GM23248 (cell line): ENCODE measurements around the gene FOXA1. TPM values are rescaled to one million over a fixed set of nuclear protein-coding genes. Genes with fewer than 3 reads are reported as not detected.
A peak's percentile ranks its signal among the peaks of the same experiment; 100 is the strongest.

Experiments used
- DNase-seq: peaks from one replicate; pipeline ENCODE4 v3.0.0-alpha.2; 2015
- H2AFZ ChIP-seq: fragments of 200-600 bp; sonication (generic); 2 replicates; pipeline ENCODE4 v1.6.1; 2016; ENCODE audit warnings: antibody characterized with exemption
- H3F3A ChIP-seq: fragments of 200-600 bp; sonication (generic); 2 replicates; pipeline ENCODE4 v1.6.1; 2016; ENCODE audit warnings: mild to moderate bottlenecking, antibody characterized with exemption, mixed run types; ENCODE audit not compliant: insufficient read depth
- H3K27ac ChIP-seq: fragments of 200-600 bp; sonication (generic); 2 replicates; pipeline ENCODE4 v1.5.1; 2016; ENCODE audit warnings: mild to moderate bottlenecking
- H3K27me3 ChIP-seq: fragments of 200-600 bp; sonication (generic); replicated peaks from 2 replicates; pipeline ENCODE4 v1.6.1; 2016; ENCODE audit warnings: mild to moderate bottlenecking; ENCODE audit not compliant: insufficient read depth
- H3K36me3 ChIP-seq: fragments of 200-600 bp; sonication (generic); 2 replicates; pipeline ENCODE4 v1.6.1; 2016; ENCODE audit warnings: low read depth, mild to moderate bottlenecking
- H3K4me1 ChIP-seq: fragments of 200-600 bp; sonication (generic); 2 replicates; pipeline ENCODE4 v1.6.1; 2016; ENCODE audit warnings: mild to moderate bottlenecking; ENCODE audit not compliant: insufficient read depth
- H3K4me2 ChIP-seq: fragments of 200-600 bp; sonication (generic); one replicate; pipeline ENCODE4 v1.6.1; 2016; ENCODE audit warnings: mild to moderate bottlenecking; ENCODE audit not compliant: unreplicated experiment
- H3K4me3 ChIP-seq: fragments of 200-600 bp; sonication (generic); 2 replicates; pipeline ENCODE4 v1.5.1; 2016; ENCODE audit warnings: mild to moderate bottlenecking
- H3K79me2 ChIP-seq: fragments of 200-600 bp; sonication (generic); 2 replicates; pipeline ENCODE4 v1.6.1; 2016; ENCODE audit warnings: mild to moderate bottlenecking; ENCODE audit not compliant: insufficient read depth
- H3K9ac ChIP-seq: fragments of 200-600 bp; sonication (generic); 2 replicates; pipeline ENCODE4 v1.6.1; 2016; ENCODE audit warnings: mild to moderate bottlenecking
- H3K9me2 ChIP-seq: fragments of 200-600 bp; sonication (generic); 2 replicates; pipeline ENCODE4 v1.6.1; 2016; ENCODE audit warnings: mixed run types, mild to moderate bottlenecking, moderate library complexity; ENCODE audit not compliant: insufficient read depth
- H3K9me3 ChIP-seq: fragments of 200-600 bp; sonication (generic); one replicate; pipeline ENCODE4 v1.6.1; 2017; ENCODE audit warnings: low read depth
- H4K20me1 ChIP-seq: fragments of 200-600 bp; sonication (generic); 2 replicates; pipeline ENCODE4 v1.6.0; 2016; ENCODE audit not compliant: insufficient read depth
- EZH2 ChIP-seq: fragments of 200-600 bp; sonication (generic); IDR thresholded peaks from 2 replicates; pipeline ENCODE4 v1.6.1; 2018; ENCODE audit warnings: antibody characterized with exemption, mild to moderate bottlenecking; ENCODE audit not compliant: insufficient read depth, poor library complexity, severe bottlenecking
- EZH2phosphoT487 ChIP-seq: fragments of 200-600 bp; sonication (generic); IDR thresholded peaks from 2 replicates; pipeline ENCODE4 v1.6.1; 2018; ENCODE audit warnings: antibody characterized with exemption, moderate library complexity, mild to moderate bottlenecking, low read depth; ENCODE audit not compliant: insufficient read depth
- WGBS, 2 experiments: methylation state at CpG; one replicate each; pipeline ENCODE4 v1.1.6; 2015 to 2017; ENCODE audit warnings: low lambda C conversion rate in 2 of 2, low coverage in 1 of 2; ENCODE audit errors: missing lambda C conversion rate in 2 of 2; 5-methylcytosine and 5-hydroxymethylcytosine counted together
- in situ Hi-C: fragments of 300-500 bp; cut with MboI; formaldehyde crosslinking; loops from 2 replicates; pipeline ENCODE4 v1.15.0; 2020
- polyA plus RNA-seq: library from polyadenylated mRNA; unstranded; fragments of >200 nt; fragmentation: Nextera tagmentation; extraction: Ambion mirVana; gene quantifications from 2 replicates; pipeline ENCODE4 v1.2.1, GENCODE V29; 2016
- total RNA-seq: library from RNA; depleted of rRNA; stranded (reverse); fragments of >200 nt; shearing (Covaris generic); gene quantifications from 2 replicates; pipeline ENCODE4 v1.2.3, GENCODE V29; 2014

The FOXA1 gene
- total and polyA plus RNA-seq, 2 experiments from 2014 or later, result 0.10 TPM; not detected in 1

GRCh38 chr14:37598747-37599506 lies 3.9 kb upstream of the FOXA1 start:
- Histone ChIP-seq H3K27me3 (peaks cover 84% of the 10 kb centered on the region), H3K4me2 (peak overlapping the region; percentile 21)

GRCh38 chr14:37597914-37598746 lies 3.1 kb upstream of the FOXA1 start:
- no peaks in the 10 kb centered on the region for H3F3A ChIP-seq
- H3K9me3 ChIP-seq, result no peaks in the 10 kb centered on the region
- TF ChIP-seq EZH2phosphoT487 (no peak), EZH2 (no peak)
- H3K79me2 ChIP-seq, result no peaks in the 10 kb centered on the region
- in situ Hi-C loops, result no loop called here
- WGBS, 2 experiments, result 16% methylated on average over 43 to 44 of the region's 50 CpGs
- peaks cover 5% of the 10 kb centered on the region; the same call in 1 of the 2 replicates for H3K4me1 ChIP-seq
- no peak for DNase-seq
- no peak overlapping the region for H3K9ac ChIP-seq
- no peak overlapping the region for H3K27ac ChIP-seq
- no peaks in the 10 kb centered on the region for H3K36me3 ChIP-seq
- H3K4me2 ChIP-seq, result no peak overlapping the region
- peak overlapping the region; percentile 7; the same call in 1 of the 2 replicates for H3K4me3 ChIP-seq
- H3K9me2 ChIP-seq, result no peaks in the 10 kb centered on the region
- H2AFZ ChIP-seq, result peak overlapping the region; percentile 62; the same call in 1 of the 2 replicates
- no peaks in the 10 kb centered on the region for H4K20me1 ChIP-seq
- peaks cover 82% of the 10 kb centered on the region for H3K27me3 ChIP-seq

More at GRCh38 chr14:37598747-37599506, 3.9 kb upstream of the FOXA1 start:
- peak overlapping the region; percentile 15; the same call in 1 of the 2 replicates for H3K4me3 ChIP-seq
- H3K36me3 ChIP-seq, result no peaks in the 10 kb centered on the region
- H3K9ac ChIP-seq, result no peak overlapping the region
- H4K20me1 ChIP-seq, result no peaks in the 10 kb centered on the region
- peaks cover 5% of the 10 kb centered on the region; the same call in 1 of the 2 replicates for H3K4me1 ChIP-seq
- no peaks in the 10 kb centered on the region for H3K9me2 ChIP-seq
- no peaks in the 10 kb centered on the region for H3K9me3 ChIP-seq
- no peaks in the 10 kb centered on the region for H3K79me2 ChIP-seq
- TF ChIP-seq EZH2, result peak; percentile 92
- TF ChIP-seq EZH2phosphoT487, result no peak
- no peak for DNase-seq
- in situ Hi-C loops, result no loop called here
- 28 to 29% methylated on average over 33 to 36 of the region's 36 CpGs for WGBS, 2 experiments
- no peaks in the 10 kb centered on the region for H3F3A ChIP-seq
- no peak overlapping the region for H3K27ac ChIP-seq
- no peak overlapping the region for H2AFZ ChIP-seq

- Histone ChIP-seq H3F3A (no peaks in the 10 kb centered on the region), H4K20me1 (no peaks in the 10 kb centered on the region), H3K79me2 (no peaks in the 10 kb centered on the region), H3K27me3 (peaks cover 82% of the 10 kb centered on the region), H3K4me2 (no peak overlapping the region), H3K9me3 (no peaks in the 10 kb centered on the region), H3K9ac (no peak overlapping the region), H3K36me3 (no peaks in the 10 kb centered on the region), H3K9me2 (no peaks in the 10 kb centered on the region), H3K4me3 (no peak overlapping the region), H2AFZ (no peak overlapping the region), H3K4me1 (peaks cover 5% of the 10 kb centered on the region; the same call in 1 of the 2 replicates), H3K27ac (no peak overlapping the region)
- WGBS, 2 experiments, result 26 to 29% methylated on average over 20 of the region's 20 CpGs
- peak; percentile 28 for DNase-seq
- no peak for TF ChIP-seq EZH2phosphoT487
- no peak for TF ChIP-seq EZH2
- in situ Hi-C loops, result no loop called here
Observed at GRCh38 chr14:37597538-37597913, 2.5 kb upstream of the FOXA1 start.

GRCh38 chr14:37596790-37597472 lies 1.9 kb upstream of the FOXA1 start:
- H3K36me3 ChIP-seq, result no peaks in the 10 kb centered on the region
- WGBS, 2 experiments, result 29% methylated on average over 7 of the region's 7 CpGs
- H3K4me1 ChIP-seq, result peaks cover 5% of the 10 kb centered on the region; the same call in 1 of the 2 replicates
- in situ Hi-C loops, result no loop called here
- peaks cover 78% of the 10 kb centered on the region for H3K27me3 ChIP-seq
- no peaks in the 10 kb centered on the region for H3K9me2 ChIP-seq
- no peak overlapping the region for H3K9ac ChIP-seq
- H2AFZ ChIP-seq, result no peak overlapping the region
- H3F3A ChIP-seq, result no peaks in the 10 kb centered on the region
- H4K20me1 ChIP-seq, result no peaks in the 10 kb centered on the region
- H3K9me3 ChIP-seq, result no peaks in the 10 kb centered on the region
- H3K27ac ChIP-seq, result no peak overlapping the region
- H3K4me3 ChIP-seq, result no peak overlapping the region
- DNase-seq, result no peak
- TF ChIP-seq EZH2 (peak; percentile 75), EZH2phosphoT487 (no peak)
- no peaks in the 10 kb centered on the region for H3K79me2 ChIP-seq
- H3K4me2 ChIP-seq, result no peak overlapping the region
